DMS153 (cell line): Measurements from ENCODE around the gene GABRB1.

Source experiments
- DNase-seq: peaks from one replicate; lab custom pipeline; 2025; lab: John Stamatoyannopoulos, UW

Gene GABRB1

DNA sequence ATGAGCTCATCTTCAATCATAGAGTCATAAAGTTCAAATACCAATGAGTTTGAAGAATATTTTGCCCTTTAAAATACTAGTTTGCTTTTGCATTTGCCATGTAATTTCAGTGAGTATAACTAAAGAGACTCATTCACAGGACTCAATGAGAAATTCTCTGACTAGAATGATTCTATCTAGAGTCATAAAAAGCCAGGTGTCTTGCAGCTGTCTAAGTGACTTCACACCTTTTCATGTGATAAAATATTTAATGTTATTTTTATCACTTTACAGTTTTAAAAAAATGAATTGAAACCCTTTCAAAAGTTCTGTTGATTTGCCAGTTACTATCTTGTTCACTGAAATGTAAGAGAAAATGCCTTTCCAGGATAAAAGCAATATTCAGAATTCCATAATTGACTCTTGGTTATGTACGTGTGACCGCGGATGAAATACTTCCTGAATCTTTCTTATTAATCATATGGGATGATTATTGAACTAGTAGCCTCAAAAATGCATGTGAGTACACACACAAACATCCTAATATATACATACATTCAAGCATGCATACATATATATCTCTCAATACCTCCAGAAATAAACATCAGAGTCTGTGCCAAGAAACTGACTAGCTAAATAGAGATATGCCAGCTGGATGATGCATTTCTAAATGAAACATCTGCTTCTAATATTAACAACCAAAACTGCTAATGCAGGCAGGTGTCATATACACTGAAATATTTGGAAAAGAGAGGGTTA is 87.0 kb downstream of the GABRB1 start:
- DNase-seq: no peak

DNA sequence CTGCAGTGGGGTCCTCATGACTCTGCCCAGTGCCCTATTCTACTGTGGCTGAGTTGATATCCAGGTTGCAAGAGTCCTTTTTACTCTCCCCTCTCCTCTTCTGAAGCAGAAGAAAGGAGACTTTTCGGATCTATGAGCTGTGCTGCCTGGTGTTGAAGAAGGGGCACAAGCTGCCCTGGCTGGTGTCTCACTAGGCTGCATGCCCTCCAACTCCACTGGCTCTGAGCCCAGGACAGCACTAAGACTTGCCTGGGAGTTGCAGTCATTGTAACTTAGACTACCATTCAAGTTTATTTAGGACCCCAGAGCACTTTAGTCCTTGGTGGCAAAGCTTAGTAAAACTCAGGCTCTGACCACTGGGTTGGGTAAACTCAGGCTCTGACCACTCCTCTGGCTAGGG is 89.4 kb downstream of the GABRB1 start:
- DNase-seq: no peak

DNA sequence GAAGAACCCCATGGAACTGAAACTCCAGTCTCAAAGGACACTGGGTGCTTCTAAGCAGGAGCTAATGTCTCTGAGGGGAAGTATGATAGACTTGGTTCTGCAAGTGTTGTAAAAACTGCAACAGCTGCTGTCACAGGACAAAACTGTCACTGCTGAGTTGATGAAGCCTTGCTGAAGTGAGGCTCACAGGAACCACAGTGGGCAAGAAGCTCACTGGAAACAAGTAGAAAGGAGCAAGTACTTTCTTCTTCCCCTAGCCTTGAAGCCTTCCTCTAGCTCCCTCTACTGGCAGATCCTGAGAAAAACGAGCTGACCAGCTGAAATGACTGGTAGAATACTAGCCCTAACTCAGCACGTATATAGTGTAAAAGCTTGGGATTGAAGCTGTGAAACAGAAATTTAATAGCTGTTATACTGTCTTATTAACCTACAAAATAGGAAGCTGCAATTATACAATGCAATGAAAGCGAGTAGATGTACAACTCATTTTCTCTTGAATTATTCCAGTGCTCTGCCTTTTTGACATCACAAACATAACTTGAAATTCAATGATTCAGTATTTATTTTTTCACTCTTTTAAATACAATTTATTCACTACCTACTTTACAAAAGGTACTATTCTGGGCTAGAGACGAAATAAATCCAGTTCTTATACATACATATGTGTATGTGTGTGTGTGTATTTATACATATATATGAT is 91.4 kb downstream of the GABRB1 start:
- DNase-seq: no peak

DNA sequence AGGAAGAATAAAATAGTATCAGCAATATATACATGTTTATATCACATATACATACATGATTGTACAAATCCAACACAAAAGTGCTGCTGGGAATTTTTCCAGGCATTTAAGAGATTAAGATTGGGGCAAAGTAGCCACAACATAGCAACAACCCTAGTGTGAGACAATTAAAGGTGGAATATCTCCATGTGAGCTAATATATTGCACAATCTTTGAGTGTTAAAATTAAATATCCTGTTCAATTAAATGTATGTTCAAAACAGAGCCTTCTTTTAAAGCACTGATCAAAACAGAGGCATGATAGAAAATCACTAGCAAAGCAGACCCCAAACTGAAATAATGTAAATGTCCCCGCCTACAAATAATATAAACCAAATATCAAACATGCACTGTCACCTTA is 97.6 kb downstream of the GABRB1 start:
- no peak for DNase-seq

DNA sequence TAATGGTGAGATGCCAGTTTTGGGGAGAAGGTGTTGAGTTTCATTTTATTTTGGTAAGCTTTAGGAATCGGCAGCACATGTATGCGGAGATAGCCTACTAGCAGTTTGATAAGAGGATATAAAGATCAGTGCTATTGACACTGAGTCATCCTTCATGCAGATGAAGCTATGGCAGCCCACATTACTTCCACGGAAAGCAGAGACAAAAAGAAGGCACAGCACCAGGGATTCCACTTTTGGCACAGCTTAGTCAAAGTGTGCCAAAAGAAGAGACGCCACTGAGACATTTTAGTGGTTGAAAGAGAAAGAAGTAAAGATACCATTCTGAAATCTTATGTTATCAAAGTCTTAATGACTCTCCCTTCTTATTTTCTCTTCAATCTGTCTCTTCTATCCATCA is 103.8 kb downstream of the GABRB1 start:
- no peak for DNase-seq

DNA sequence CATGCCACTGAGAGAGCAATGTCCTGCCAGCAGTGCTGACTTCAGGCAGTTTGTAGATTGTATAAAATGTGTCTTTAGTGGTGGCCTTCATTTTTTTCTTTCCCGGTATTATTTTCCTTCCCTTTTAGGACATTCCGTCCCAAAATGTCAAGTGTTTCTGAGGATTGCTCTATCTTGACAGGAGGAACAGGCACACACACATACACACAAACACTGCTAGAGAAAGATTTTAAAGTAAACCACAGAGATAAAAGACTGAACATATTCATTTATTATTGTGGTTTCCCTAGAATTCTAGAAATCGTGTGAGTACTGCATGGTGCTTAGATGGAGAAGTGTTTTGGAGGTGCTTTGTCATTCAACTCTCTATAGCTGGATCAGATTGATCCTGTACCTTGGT is 111.9 kb downstream of the GABRB1 start:
- no peak for DNase-seq

DNA sequence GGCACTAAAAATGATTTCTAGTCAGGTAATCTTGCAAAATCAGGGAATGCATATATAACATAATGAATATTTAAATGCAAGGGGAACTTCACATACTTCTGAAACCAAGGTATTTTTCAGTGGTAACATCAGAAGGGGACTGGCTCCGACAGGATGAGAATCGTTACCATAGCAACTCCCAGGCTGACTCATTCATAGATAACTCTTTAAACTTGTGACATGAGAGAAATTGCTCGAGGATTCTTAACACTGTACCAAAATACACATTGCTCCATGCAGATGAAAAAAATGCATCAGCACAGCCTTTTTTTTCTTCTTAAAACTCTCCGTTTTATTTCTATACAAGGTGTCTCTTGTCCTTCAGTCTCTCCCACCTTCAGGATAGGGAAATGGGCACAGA is 114.3 kb downstream of the GABRB1 start:
- DNase-seq: no peak

DNA sequence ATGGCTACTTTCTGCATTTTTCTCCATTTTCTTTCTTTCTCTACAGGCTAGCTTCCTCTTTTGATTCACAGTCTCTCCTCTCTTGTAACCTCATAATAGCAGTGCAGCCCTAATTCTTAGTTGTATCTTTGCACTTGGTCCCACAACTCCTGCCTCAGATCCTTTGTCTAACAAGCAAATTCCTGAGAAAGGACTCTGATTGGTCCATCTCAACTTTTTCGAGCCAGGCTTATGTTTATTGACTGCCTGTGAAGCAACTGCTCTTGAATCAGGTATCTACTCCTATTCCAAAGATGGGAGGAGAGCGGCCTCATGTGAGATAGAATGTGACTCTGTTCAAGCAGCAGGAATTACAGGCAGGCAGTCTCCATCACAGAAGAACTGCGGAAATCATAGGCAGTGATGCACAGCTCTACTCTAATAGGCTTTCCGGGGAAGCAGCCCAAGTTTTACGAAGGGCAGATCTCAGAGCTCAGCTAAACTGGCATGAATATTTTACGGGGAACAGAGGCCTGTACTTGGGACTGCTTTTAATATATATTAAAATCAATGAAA is 123.5 kb downstream of the GABRB1 start:
- no peak for DNase-seq

DNA sequence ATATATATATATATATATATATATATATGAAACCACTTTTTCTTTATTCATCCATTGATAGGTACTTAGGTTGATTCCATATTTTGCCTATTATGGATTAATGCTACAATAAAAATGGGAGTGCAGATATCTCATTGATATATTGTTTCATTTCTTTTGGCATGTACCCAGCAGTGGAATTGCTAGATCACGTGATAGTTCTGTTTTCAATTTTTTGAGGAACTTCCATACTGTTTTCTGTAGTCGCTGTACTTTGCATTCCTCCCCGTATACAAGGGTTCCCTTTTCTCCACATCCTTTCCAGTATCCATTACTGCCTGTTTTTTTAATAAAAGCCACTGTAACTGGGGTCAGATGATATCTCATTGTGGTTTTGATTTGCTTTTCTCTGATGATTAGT is 124.6 kb downstream of the GABRB1 start:
- no peak for DNase-seq

DNA sequence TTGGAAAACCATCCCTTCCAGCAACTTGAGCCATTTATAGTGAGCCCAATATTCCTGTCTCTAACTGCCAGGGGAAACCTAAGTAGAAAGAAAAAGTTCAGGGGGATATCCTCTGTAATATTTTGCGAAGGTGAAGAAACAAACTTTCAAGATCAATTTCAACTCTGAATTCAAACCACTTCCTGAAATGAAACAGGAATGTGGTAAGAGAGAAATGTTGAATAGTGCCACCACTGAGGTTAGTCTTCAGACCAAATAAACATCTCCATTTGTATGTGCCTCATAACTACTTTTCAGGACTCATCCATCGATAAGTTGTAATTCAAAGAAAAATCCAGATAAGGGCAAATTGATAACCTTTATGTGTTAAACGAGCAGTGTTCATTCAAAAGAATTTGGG is 128.7 kb downstream of the GABRB1 start:
- no peak for DNase-seq

DNA sequence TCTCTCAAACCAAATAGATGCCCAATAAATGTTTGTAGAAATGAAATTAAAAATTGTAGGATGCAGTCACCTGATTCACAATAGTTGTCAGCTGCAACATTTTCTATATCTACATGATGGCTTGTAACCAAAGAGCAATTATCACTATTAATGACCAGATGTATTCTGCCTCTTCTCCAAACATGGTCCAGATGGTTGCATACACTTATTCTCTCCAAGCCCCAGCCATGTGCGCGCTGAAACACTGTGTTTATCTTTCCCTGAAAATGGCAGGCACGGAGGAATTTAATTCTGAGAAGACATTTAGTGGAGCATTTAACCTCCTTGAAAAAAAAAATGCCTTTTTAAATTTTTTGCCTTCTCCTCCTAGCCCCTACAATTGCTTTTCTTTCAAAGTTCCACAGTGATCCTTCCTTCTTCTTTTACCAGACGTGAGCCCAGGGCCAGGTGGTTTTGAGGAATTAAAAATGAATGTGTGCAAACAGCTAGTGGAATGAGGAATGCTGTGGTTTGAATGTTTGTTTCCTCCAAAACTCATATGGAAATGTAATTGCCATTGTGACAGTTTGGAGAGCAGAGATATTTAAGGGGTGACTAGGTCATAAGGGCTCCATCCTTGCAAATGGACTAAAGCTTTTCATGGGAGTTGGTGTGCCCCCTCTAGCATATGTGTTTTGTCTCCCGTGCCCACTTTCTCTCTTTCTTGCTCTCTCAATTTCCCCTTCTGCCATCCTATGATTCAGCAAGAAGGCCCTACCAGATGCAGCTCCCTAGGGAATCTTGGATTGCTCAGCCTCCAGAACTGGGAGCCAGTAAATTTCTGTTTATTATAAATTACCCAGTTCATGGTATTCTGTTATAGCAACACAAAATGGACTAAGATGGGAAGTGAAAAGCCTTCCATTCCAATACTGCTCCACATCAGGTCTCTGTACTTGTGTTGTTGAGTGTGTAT is 136.0 kb downstream of the GABRB1 start:
- no peak for DNase-seq

DNA sequence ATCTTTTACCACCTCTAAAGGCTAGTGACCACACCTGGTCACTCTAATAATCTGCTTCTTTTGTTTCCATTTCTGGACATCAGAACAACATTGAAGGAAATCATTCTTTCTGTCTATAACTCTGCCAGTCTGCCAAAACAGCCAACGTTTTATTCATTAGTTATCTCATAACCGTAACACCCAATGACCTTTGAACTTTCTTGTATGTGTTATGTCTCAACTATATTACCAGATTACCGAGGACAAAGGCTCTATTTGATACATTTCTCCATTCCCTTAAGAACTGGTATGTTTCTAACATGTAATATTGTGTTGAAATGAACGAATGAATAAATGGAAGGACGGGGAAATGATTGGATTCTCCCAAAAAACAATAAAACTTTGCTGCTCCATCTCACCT is 152.7 kb downstream of the GABRB1 start:
- DNase-seq: no peak

DNA sequence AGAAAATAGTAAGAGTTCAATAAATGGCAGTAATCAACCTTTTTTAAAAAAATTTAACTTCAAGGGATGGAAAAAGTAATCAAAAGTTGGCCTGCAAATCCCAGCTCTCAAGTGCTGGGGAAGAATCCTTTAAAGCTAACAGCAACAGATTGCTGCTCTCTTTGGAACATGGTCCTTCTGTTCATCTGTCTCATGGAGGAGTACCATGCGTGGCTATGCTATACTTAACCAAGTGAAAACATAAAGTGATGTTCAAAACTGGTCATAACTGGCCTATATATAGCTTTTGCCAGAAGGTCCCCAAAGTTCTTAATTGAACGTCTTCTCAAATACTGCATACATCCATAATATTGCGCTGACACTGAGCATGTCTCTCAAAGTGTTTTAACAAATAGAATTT is 154.4 kb downstream of the GABRB1 start:
- DNase-seq: no peak

DNA sequence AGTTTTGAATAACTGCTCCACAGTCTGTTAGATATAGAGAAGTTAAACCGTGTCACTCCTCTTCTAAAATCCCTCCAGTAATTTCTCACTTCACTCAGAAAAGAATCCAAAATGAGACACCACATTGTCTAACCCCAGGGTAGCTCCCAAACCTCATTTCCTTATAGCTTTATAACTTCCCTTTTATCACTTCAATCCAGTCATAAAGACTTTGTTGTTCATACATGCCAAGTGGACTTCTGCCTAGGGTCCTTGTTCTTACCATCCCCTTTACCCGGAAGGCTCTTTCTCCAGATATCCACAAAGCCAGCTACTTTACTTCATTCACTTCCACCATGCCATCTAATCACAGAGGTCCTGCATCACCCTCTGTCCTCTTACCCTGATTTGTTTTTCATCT is 156.2 kb downstream of the GABRB1 start:
- DNase-seq: no peak

DNA sequence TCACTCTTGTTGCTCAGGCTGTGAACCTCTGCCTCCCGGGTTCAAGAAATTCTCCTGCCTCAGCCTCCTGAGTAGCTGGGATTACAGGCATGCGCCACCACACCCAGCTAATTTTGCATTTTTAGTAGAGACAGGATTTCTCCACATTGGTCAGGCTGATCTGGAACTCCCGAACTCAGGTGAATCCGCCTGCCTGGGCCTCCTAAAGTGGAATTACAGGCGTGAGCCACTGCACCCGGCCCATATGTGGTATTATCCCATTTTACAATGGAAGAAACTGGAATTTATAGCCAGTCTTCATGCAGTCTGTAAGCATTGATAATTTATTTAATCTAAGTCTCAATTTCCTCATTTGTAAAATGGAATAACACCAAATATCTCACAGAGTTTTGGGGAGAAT is 161.8 kb downstream of the GABRB1 start:
- no peak for DNase-seq

DNA sequence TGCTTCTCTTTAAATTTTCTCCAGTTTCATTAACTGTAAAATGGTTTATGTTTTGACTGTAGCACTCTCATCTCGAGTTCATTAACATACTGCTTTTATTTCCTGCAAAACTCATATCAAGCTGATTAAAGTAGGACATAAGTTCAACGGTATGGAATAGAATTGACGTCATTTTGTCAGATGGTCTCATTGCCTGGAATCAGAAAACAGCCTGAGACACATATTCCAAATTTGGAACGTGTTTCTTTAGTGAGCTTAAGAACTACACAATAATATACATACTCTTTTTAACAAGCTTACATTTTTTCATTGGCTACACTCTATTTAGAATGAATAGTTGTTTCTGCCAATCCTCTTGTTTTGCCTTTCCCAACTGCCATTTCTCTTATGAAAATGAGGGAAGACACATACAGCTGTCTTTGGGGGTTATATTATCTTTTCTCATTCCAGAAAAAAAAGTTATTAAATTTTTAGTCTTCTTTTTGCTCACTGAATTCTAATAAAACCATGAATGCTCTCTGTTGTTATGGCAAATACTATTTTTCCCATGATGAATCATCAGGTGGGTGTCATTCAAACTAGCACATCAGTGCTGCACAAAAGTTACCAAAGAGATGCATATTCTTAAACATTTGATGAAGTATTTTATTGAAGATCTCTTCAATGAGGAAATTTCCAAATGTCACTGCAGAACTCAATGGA is 162.8 kb downstream of the GABRB1 start:
- no peak for DNase-seq

DNA sequence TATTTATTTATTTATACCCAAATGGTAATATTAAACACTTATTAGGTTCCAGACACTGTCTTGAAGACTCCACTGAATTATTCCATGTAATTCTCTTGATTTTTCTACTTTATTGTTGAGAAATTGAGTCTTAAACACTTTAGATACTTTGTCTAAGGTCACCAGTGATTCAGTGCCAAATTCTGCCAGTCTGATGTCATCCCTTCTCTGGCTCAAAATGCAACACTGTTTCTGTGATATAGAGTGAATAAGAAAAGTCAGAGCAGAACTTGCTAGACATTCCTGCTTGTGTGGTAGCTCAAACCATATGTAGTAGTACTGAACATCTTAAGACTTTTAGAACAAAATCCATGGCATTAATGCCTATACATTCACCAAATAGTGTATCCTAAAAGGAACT is 164.3 kb downstream of the GABRB1 start:
- DNase-seq: no peak

DNA sequence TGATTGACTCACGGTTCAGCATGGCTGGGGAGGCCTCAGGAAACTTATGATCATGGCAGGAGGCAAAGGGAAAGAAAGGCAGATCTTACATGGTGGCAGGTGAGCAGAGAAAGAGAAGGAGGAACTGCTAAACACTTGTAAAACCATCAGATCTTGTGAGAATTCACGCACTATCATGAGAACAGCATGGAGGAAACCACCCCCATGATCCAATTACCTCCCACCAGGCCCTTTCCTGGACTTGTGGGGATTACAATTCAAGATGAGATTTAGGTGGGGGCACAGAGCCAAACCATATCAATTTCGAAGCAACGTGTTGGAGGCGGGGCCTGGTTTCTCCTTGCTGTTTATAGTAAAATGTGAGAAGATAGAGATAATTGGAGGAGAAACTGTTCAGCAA is 167.4 kb downstream of the GABRB1 start:
- no peak for DNase-seq

DNA sequence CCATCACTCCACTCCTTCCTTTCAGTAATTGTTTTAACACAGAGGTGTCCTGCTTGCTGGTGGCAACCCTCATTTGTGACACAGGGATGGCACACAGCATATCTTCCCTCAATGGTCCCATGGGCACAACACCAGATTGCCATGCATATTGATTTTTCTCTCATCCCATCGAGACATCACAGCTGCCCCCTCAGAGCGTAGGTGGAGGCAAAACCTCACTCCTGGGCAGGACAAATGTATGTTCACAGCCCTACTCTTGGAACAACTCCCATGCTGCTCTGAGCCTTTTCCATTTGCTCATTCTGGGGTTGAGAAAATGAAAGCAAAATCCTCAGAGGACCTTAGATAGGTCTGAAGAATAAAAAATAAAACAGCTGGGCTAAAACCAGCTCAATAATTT is 172.2 kb downstream of the GABRB1 start:
- DNase-seq: no peak

DNA sequence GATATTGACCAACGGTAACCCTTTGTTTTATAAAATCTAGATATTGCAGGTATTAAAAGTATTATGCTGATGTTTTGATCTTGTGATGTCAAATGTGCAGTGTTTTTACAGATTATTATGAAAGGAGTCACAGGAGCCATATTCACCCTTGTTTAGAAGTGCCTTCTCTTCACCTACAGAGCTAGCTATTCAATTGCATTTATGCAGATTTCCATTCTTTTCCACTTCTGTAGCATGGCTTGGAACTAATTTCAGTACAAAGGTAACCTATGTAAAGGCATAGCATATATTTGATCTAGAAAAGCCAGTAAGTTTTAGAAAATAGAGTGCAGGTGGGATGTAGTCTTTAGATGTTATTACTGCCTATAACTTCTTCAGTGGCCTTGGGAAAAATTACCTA is 176.2 kb downstream of the GABRB1 start:
- no peak for DNase-seq

DNA sequence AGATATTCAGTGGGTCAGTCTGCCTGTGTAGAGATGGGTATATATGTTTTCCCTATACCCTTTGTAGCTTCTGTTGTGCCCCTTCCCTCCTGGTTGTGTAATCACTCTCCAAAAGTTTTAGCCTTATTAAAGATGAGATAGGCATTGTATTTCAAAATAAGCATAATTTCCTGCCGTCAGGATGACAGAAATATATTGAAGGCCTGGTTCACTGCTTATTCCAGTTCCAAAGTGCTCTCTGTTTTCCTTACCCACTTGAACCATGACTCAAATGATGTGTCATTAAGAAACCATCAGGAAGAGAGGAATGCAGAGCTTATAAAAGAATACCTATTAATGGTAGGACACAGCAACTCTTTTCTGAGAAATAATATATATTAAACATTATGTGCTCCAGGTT is 178.5 kb downstream of the GABRB1 start:
- no peak for DNase-seq

DNA sequence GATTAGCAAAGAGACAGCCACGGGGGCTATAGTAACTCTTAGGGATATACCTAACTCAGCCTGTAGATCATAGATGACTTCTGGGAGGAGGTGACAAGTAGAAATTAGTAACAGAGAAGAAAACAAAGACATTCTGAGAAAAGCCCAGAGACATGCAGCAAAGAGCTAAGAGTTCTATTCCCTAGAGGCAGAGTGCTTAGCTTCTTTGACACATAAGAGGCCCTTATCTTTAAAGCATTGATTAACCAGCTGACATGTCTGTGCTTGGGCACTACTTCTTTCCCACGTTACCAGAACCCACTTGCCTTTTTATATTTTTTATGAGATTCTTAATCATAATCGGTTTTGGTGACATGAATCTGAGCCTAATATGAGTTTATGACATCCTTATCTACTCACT is 179.5 kb downstream of the GABRB1 start:
- DNase-seq: no peak
